Ectodermal cell (in vitro differentiated cells): ENCODE measurements around the gene SDK2.

Source experiments
- H3K27ac ChIP-seq: 2 replicates; pipeline ENCODE4 v1.7.0; 2013; ENCODE audit warnings: mild to moderate bottlenecking, low read depth, low read length; ENCODE audit not compliant: insufficient read depth, poor library complexity, severe bottlenecking
- H3K27me3 ChIP-seq: 2 replicates; pipeline ENCODE4 v1.7.0; 2013; ENCODE audit warnings: mild to moderate bottlenecking, low read length; ENCODE audit not compliant: insufficient read depth, control insufficient read depth, poor library complexity, severe bottlenecking
- H3K36me3 ChIP-seq: one replicate; pipeline ENCODE4 v1.7.0; 2013; ENCODE audit warnings: low read length; ENCODE audit not compliant: control insufficient read depth, insufficient read depth
- H3K4me1 ChIP-seq: one replicate; pipeline ENCODE4 v1.7.0; 2013; ENCODE audit warnings: low read length; ENCODE audit not compliant: control insufficient read depth, insufficient read depth
- H3K4me3 ChIP-seq: 2 replicates; pipeline ENCODE4 v1.7.0; 2013; ENCODE audit warnings: low read depth, low read length, control low read depth; ENCODE audit not compliant: insufficient read depth
- H3K9me3 ChIP-seq: 2 replicates; pipeline ENCODE4 v1.7.0; 2013; ENCODE audit warnings: mild to moderate bottlenecking, low read length, moderate library complexity; ENCODE audit not compliant: control insufficient read depth
- WGBS, 2 experiments: methylation state at CpG; one replicate each; pipeline ENCODE4 v1.1.7; 2013; ENCODE audit warnings: missing lambda C conversion rate in 2 of 2; 5-methylcytosine and 5-hydroxymethylcytosine counted together

Gene SDK2

DNA sequence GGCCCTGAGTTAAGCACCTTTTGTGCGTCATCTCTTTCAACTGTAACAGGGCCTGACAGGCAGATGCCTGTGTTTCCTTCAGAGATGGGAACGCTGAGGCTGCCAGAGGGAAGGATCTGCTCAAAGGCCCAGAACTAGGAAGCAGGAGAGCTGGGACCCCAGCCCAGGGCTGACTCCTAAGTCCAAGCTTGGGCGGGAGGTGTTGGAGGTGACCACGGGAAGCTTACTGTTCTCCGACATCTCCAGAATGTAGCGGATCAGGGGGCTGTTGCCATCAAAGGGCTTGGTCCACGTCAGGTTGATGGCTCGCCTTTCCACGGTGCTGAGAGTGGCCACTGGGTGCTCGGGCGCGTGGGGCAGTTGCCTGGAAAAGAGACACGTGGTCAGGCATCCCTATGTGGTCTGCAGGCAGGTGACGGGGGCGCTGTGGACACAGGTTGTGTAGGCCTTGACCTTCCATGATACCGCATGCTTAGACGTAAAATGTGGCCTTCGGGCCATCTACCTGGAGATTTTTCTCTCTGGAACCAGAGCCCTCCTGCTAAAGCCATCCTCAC, 221.0 kb downstream of the SDK2 start:
- peaks cover 50% of the 10 kb centered on the region for H3K36me3 ChIP-seq
- 90 to 92% methylated on average over 18 of the region's 18 CpGs for WGBS, 2 experiments
- no peak overlapping the region for H3K4me3 ChIP-seq
- no peaks in the 10 kb centered on the region for H3K27me3 ChIP-seq
- no peak overlapping the region for H3K27ac ChIP-seq
- H3K4me1 ChIP-seq, result no peaks in the 10 kb centered on the region
- H3K9me3 ChIP-seq, result no peaks in the 10 kb centered on the region

DNA sequence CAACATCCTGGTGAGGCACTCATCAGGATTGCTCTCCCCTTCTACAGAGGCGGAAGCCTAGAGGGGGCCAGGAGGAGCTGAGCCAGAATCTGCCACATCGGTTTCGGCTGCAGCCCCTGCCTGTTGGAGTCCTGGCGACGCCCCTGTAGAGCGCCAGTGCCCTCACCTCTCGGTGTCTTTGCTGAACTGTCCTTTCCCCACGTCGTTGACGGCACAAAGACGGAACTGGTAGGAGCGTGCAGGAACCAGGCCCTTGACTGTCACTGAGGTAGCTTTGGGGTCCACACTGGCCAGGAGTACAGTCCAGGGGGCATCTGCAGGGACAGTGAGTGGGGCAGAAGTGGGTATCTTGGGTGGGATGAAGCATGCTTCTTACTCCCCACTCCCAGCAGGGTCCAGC, 222.1 kb downstream of the SDK2 start:
- WGBS, 2 experiments, result 96 to 97% methylated on average over 12 of the region's 12 CpGs
- H3K27ac ChIP-seq, result no peak overlapping the region
- H3K4me3 ChIP-seq, result no peak overlapping the region
- no peaks in the 10 kb centered on the region for H3K27me3 ChIP-seq
- peaks cover 53% of the 10 kb centered on the region for H3K36me3 ChIP-seq
- no peaks in the 10 kb centered on the region for H3K4me1 ChIP-seq
- no peaks in the 10 kb centered on the region for H3K9me3 ChIP-seq

DNA sequence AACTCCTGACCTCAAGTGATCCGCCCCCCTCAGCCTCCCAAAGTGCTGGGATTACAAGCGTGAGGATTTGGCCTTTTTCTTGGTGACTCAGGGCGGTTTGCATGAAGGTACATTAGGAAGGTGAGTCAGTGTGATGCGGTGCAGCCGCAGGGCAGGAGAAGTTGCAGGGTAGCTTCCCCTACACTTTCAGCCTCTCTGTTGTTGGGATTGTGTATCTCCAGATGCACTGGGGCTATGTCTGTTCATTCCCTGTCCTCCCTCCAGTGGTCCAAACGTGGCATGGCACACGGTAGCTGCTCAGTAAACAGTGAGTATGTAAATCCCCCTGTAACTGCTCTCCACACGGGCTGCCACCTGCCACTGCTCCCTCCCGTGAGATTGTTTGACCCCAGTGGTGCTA, 223.3 kb downstream of the SDK2 start:
- Histone ChIP-seq H3K36me3 (peaks cover 47% of the 10 kb centered on the region), H3K27ac (no peak overlapping the region), H3K27me3 (no peaks in the 10 kb centered on the region), H3K4me3 (no peak overlapping the region), H3K4me1 (no peaks in the 10 kb centered on the region), H3K9me3 (no peaks in the 10 kb centered on the region)
- 84 to 89% methylated on average over 9 of the region's 9 CpGs for WGBS, 2 experiments

DNA sequence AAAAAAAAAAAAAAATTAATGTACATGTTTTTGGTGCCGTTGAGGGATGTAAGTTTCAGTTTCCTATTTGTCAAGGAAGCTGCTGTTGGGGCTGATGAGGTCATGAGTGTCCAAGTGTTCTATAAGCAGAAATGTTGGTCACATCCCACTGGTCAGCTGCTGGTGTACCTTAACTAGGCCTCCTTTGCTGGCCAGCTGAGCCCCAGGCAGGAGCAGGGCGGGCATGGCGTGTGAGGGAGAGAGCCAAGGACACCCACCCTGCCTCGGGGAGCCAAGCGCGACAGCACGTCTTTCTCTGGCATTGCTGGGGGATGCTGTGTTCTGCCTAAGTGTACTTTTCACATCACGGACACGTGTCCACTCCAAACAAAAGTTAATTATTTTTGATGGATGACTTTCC, 224.4 kb downstream of the SDK2 start:
- H3K9me3 ChIP-seq, result no peaks in the 10 kb centered on the region
- H3K27me3 ChIP-seq, result no peaks in the 10 kb centered on the region
- H3K4me3 ChIP-seq, result no peak overlapping the region
- no peak overlapping the region for H3K27ac ChIP-seq
- 85 to 86% methylated on average over 9 of the region's 9 CpGs for WGBS, 2 experiments
- no peaks in the 10 kb centered on the region for H3K4me1 ChIP-seq
- H3K36me3 ChIP-seq, result peaks cover 53% of the 10 kb centered on the region

DNA sequence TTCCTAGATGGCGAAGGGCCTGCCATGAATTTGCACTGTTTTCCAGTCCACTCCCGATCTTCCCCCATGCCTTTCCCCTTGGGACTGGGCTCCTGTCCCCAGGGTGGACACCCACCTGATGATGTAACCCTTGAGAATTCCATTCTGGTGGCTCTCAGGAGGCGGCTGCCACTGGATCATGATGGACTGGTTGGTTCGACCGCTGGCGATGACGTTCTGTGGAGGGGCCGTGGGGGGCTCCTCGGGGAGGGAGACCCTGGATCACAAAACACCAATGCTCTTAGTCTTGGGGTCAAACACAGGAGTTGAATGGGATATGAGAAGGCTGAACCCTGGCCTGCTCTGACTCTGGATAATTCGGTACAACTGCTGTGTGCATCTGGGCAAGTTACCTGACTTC, 225.2 kb downstream of the SDK2 start:
- 87 to 88% methylated on average over 10 of the region's 10 CpGs for WGBS, 2 experiments
- Histone ChIP-seq H3K9me3 (no peaks in the 10 kb centered on the region), H3K36me3 (peaks cover 60% of the 10 kb centered on the region)

DNA sequence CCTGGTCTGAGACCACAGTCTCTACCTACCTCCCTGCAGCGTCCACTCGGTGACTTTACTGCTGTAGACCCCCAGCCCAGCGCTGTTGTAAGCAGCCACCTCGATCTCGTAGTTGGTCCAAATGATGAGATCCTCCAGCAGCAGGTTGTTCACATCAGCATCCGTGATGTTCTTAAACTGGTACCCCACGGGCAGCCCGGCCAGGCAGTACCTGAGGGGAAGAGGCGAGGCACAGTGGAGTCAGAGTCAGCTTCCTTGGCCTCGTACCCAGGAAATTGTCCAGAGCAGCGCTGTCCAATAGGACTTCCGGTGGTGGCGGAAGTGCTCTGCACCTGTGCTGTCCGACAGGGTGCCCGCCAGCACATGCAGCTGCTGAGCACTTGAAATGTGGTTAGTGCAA, 228.5 kb downstream of the SDK2 start:
- Histone ChIP-seq H3K9me3 (no peaks in the 10 kb centered on the region), H3K27me3 (no peaks in the 10 kb centered on the region), H3K4me1 (peaks cover 8% of the 10 kb centered on the region), H3K27ac (no peak overlapping the region), H3K36me3 (peaks cover 40% of the 10 kb centered on the region), H3K4me3 (no peak overlapping the region)
- 97 to 98% methylated on average over 15 of the region's 15 CpGs for WGBS, 2 experiments

More for the DNA sequence above, 225.2 kb downstream of the SDK2 start:
- no peak overlapping the region for H3K4me3 ChIP-seq
- no peaks in the 10 kb centered on the region for H3K27me3 ChIP-seq
- H3K4me1 ChIP-seq, result no peaks in the 10 kb centered on the region
- no peak overlapping the region for H3K27ac ChIP-seq

DNA sequence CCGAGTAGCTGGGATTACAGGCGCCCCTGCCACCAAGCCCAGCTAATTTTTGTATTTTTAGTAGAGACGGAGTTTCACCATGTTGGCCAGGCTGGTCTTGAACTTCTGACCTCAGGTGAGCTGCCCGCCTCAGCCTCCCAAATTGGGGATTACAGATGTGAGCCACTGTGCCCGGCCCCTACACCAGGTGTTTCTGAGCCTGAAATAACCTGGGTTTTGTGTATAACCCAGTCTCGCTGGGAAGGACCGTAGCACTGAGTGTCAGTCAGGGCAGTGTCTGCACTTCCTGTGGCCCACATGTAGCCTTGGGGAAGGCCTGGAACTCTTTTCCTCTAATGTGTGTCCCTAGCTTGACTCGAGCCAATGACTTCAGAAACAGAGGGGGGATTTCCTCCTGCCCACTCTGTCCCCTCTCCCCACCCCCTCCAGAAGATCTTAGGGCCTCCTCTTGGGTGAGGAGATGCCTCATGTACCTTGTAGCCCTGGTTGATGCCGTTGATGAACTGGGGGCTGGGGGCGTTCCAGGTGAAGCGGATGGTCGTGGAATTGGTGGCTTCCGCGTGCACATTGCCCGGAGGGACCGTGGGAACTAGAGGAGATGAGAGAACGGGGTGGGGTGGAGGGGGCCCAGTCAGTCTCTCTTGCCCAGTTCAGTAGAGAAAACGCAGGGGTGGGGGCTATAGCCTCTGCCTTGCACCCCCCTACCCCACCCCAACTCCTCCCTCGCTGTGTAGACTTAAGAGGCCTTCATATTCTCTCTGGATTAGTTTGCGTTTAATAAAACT, 229.9 kb downstream of the SDK2 start:
- H3K4me1 ChIP-seq, result peaks cover 9% of the 10 kb centered on the region
- H3K9me3 ChIP-seq, result no peaks in the 10 kb centered on the region
- H3K27me3 ChIP-seq, result no peaks in the 10 kb centered on the region
- no peak overlapping the region for H3K4me3 ChIP-seq
- H3K36me3 ChIP-seq, result peaks cover 40% of the 10 kb centered on the region
- no peak overlapping the region for H3K27ac ChIP-seq
- WGBS, 2 experiments, result 93 to 94% methylated on average over 20 of the region's 20 CpGs

DNA sequence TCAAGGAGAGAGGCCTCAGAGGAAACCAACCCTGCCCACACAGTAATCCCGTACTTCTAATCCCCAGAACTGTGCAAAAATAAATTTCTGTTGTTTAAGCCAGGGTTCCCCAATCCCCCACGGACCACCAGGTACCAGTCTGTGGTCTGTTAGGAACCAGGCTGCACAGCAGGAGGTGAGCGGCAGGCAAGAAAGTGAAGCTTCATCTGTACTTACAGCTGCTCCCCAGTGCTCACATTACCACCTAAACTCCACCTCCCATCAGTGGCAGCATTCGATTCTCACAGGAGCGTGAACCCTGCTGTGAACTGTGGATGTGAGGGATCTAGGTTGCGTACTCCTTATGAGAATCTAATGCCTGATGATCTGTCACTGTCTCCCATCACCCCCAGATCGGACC, 231.3 kb downstream of the SDK2 start:
- no peak overlapping the region for H3K27ac ChIP-seq
- 78 to 79% methylated on average over 6 to 7 of the region's 7 CpGs for WGBS, 2 experiments
- peaks cover 9% of the 10 kb centered on the region for H3K4me1 ChIP-seq
- H3K4me3 ChIP-seq, result no peak overlapping the region
- no peaks in the 10 kb centered on the region for H3K27me3 ChIP-seq
- H3K36me3 ChIP-seq, result peaks cover 33% of the 10 kb centered on the region
- no peaks in the 10 kb centered on the region for H3K9me3 ChIP-seq

DNA sequence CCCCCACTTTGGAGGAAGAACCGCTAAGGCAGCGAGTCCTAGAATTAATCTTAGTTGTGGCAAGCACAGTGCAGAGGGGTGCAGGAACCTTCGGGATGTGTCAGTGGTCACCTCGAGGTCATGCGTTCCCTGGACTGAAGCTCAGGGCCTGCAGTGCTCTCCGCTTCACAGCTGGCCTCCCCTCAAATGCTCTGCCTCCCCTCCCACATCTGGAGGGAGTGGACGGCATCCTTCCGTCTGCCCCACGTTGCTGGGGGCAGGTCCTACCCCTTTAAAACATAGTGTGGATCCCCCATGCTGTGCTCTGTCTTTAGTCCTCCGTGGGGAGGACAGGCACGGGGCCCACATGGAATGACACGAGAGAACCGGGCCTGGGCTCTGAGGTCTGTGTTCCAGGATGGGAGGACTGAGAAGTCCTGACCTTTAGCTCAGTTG, 232.9 kb downstream of the SDK2 start:
- H3K27me3 ChIP-seq, result no peaks in the 10 kb centered on the region
- H3K27ac ChIP-seq, result no peak overlapping the region
- peaks cover 9% of the 10 kb centered on the region for H3K4me1 ChIP-seq
- 90 to 91% methylated on average over 13 of the region's 13 CpGs for WGBS, 2 experiments
- H3K36me3 ChIP-seq, result peaks cover 35% of the 10 kb centered on the region
- no peaks in the 10 kb centered on the region for H3K9me3 ChIP-seq
- no peak overlapping the region for H3K4me3 ChIP-seq

DNA sequence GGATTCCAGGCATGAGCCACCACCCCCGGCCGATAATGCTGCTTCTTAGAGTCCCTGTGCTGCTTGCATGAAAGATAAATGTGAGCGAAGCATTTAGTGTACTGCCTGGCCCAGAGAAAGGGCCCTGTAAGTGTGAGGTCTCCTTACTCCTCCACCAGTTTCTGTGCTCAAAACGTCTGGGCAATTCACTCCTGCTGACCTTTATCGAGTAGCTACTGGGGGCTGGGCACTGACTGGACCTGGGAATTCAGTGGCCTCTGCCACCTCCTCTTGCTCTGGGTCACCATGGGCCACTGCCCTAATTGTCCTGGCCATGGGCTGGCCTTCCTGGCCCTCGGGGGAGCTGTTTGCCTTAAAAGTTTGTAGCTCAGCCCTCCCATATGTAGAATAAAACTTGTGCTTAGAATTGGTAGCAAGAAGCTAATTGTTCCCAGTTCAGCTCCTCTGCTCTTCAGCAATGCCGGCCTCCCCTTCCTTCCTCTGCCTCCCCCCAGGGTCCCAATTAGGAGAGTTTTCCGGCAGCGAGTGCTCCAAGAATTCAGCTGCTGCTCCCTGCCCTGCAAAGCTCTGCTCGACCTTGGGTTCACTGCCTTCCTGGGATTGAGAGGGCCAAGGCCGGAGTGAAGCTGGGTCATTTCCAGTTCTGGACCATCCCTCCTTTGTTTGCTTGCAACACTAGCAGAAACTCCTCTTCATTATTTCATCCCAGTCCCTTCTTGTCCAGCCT, 233.5 kb downstream of the SDK2 start:
- Histone ChIP-seq H3K27me3 (no peaks in the 10 kb centered on the region), H3K27ac (no peak overlapping the region), H3K36me3 (peaks cover 33% of the 10 kb centered on the region), H3K4me1 (peaks cover 9% of the 10 kb centered on the region), H3K9me3 (no peaks in the 10 kb centered on the region), H3K4me3 (no peak overlapping the region)
- 59 to 62% methylated on average over 11 of the region's 11 CpGs for WGBS, 2 experiments
